Measurements from ENCODE around the gene YEATS2.
"Not testable (repeated sequence)": the region's sequence is repeated elsewhere in the genome, so short reads cannot be mapped to it uniquely, and the experiment has no call there.

YEATS2 gene

GRCh38 chr3:183777016-183777618 is 79.5 kb downstream of the YEATS2 start:
- no peak for DNase-seq (ENCODE audit: low read depth in 2 of 2)

- no peak for DNase-seq (ENCODE audit: low read depth in 2 of 2)
These were observed 82.4 kb downstream of the YEATS2 start for GRCh38 chr3:183779896-183780465.

- DNase-seq (ENCODE audit: low read depth in 2 of 2) = no peak
These were observed 83.6 kb downstream of the YEATS2 start for GRCh38 chr3:183781246-183781645.

GRCh38 chr3:183782576-183783276 is 85.1 kb downstream of the YEATS2 start:
- no peak for DNase-seq (ENCODE audit: low read depth in 2 of 2)

GRCh38 chr3:183784503-183784902 is 86.9 kb downstream of the YEATS2 start:
- not testable (repeated sequence) for DNase-seq (ENCODE audit: low read depth in 2 of 2)

- no peak for DNase-seq (ENCODE audit: low read depth in 2 of 2)
These were observed 92.2 kb downstream of the YEATS2 start for GRCh38 chr3:183789826-183790225.

GRCh38 chr3:183790700-183791099 is 93.1 kb downstream of the YEATS2 start:
- no peak for DNase-seq (ENCODE audit: low read depth in 2 of 2)

- no peak for DNase-seq (ENCODE audit: low read depth in 2 of 2)
These were observed 95.4 kb downstream of the YEATS2 start for GRCh38 chr3:183792976-183793375.

- no peak for DNase-seq (ENCODE audit: low read depth in 2 of 2)
These were observed 96.9 kb downstream of the YEATS2 start for GRCh38 chr3:183794452-183794851.

- no peak for DNase-seq (ENCODE audit: low read depth in 2 of 2)
These were observed 98.8 kb downstream of the YEATS2 start for GRCh38 chr3:183796372-183796771.

- DNase-seq (ENCODE audit: low read depth in 2 of 2) = no peak
These were observed 100.4 kb downstream of the YEATS2 start for GRCh38 chr3:183797996-183798395.

GRCh38 chr3:183799461-183799860 is 101.9 kb downstream of the YEATS2 start:
- no peak for DNase-seq (ENCODE audit: low read depth in 2 of 2)

GRCh38 chr3:183800243-183800863 is 102.8 kb downstream of the YEATS2 start:
- DNase-seq (ENCODE audit: low read depth in 2 of 2) = no peak

GRCh38 chr3:183801601-183802000 is 104.0 kb downstream of the YEATS2 start:
- DNase-seq (ENCODE audit: low read depth in 2 of 2) = no peak

GRCh38 chr3:183802989-183803388 is 105.4 kb downstream of the YEATS2 start:
- DNase-seq (ENCODE audit: low read depth in 2 of 2) = no peak

- DNase-seq (ENCODE audit: low read depth in 2 of 2) = no peak
These were observed 109.7 kb downstream of the YEATS2 start for GRCh38 chr3:183807209-183807728.

- no peak for DNase-seq (ENCODE audit: low read depth in 2 of 2)
These were observed 110.3 kb downstream of the YEATS2 start for GRCh38 chr3:183807881-183808280.

GRCh38 chr3:183808355-183808754 is 110.8 kb downstream of the YEATS2 start:
- DNase-seq (ENCODE audit: low read depth in 2 of 2) = no peak

GRCh38 chr3:183809270-183809669 is 111.7 kb downstream of the YEATS2 start:
- no peak for DNase-seq (ENCODE audit: low read depth in 2 of 2)

- no peak for DNase-seq (ENCODE audit: low read depth in 2 of 2)
These were observed 113.3 kb downstream of the YEATS2 start for GRCh38 chr3:183810643-183811594.

- DNase-seq (ENCODE audit: low read depth in 2 of 2) = no peak
These were observed 114.0 kb downstream of the YEATS2 start for GRCh38 chr3:183811638-183812037.
